HepG2 (cell line): ENCODE measurements around the gene KIF7. TPM values are rescaled to one million over a fixed set of nuclear protein-coding genes. Genes with fewer than 3 reads are reported as not detected.

Source experiments
- ATAC-seq: fragments of 200-7000 bp; cut with Tn5 transposase; 3 replicates; pipeline ENCODE4 v1.9.1; 2020; ENCODE audit warnings: mild to moderate bottlenecking, moderate library complexity
- BruUV-seq: library from RNA; stranded (reverse); fragments of 400-500 nt; replicated peaks from 2 replicates; lab custom pipeline; 2021; lab: Mats Ljungman, UMichigan
- CTCF ChIA-PET: fragments of 300-600 bp; formaldehyde crosslinking; extraction: SDS; loops from one replicate; lab custom pipeline; 2021; ENCODE audit warnings: low total read pairs, inconsistent platforms, low intra/inter-chr PET ratio; lab: Yijun Ruan, JAX
- POLR2A ChIA-PET: fragments of 350-600 bp; sonication (Branson Sonifier 250); formaldehyde crosslinking; loops from one replicate; lab custom pipeline; 2020; ENCODE audit warnings: antibody characterized with exemption, inconsistent platforms; lab: Yijun Ruan, JAX
- DNase-seq: peaks from one replicate; pipeline ENCODE4 v3.0.0-alpha.2; 2015; ENCODE audit warnings: low spot score
- FAIRE-seq: peaks from 3 replicates; lab custom pipeline; 2011; peaks lifted over from hg19 to GRCh38; lab: Jason Lieb, UNC
- H2AFZ ChIP-seq: one replicate; pipeline ENCODE4 v1.6.1; 2011; ENCODE audit warnings: low read length, inconsistent platforms
- H3K27ac ChIP-seq: fragments of 300-600 bp; 3 replicates; pipeline ENCODE4 v1.8.0; 2011; ENCODE audit warnings: mixed run types, mild to moderate bottlenecking, mixed read lengths, low read length, inconsistent platforms; ENCODE audit not compliant: insufficient read depth; ENCODE audit errors: extremely low read length
- H3K27me3 ChIP-seq, 2 experiments: fragments of 200-600 bp in 1 of 2; 2 replicates in 1 of 2; 3 replicates in 1 of 2; pipeline versions ENCODE4 v1.6.0 to v1.8.0; 2011; ENCODE audit warnings: low read length in 2 of 2, mild to moderate bottlenecking in 2 of 2, moderate library complexity in 2 of 2, inconsistent platforms in 1 of 2; ENCODE audit not compliant: insufficient read depth in 2 of 2, control insufficient read depth in 1 of 2
- H3K36me3 ChIP-seq, 2 experiments: fragments of 200-600 bp in 1 of 2; replicated peaks in 1 of 2; 2 replicates in 1 of 2; 3 replicates in 1 of 2; pipeline versions ENCODE4 v1.5.1 to v1.8.0; 2011; ENCODE audit warnings: low read length in 2 of 2, inconsistent platforms in 1 of 2; ENCODE audit not compliant: insufficient read depth in 2 of 2, control insufficient read depth in 1 of 2
- H3K4me1 ChIP-seq: 2 replicates; pipeline ENCODE4 v1.5.1; 2012; ENCODE audit warnings: low read length, inconsistent platforms; ENCODE audit not compliant: insufficient read depth
- H3K4me2 ChIP-seq: 2 replicates; pipeline ENCODE4 v1.6.0; 2011; ENCODE audit warnings: low read depth, low read length, inconsistent platforms
- H3K4me3 ChIP-seq, 3 experiments: fragments of 200-600 bp in 1 of 3; sonication (generic), shearing (Covaris generic) in 1 of 3; replicated peaks in 1 of 3; 2 replicates each; pipeline ENCODE4 v1.5.1; 2011 to 2016; ENCODE audit warnings: low read length in 3 of 3, inconsistent platforms in 2 of 3, low read depth in 2 of 3, mild to moderate bottlenecking in 2 of 3, control low read depth in 1 of 3, mixed read lengths in 1 of 3; ENCODE audit not compliant: insufficient read depth in 1 of 3
- H3K79me2 ChIP-seq: one replicate; pipeline ENCODE4 v1.6.1; 2011; ENCODE audit warnings: low read length, inconsistent platforms; ENCODE audit not compliant: insufficient read depth
- H3K9ac ChIP-seq: 2 replicates; pipeline ENCODE4 v1.6.0; 2011; ENCODE audit warnings: mild to moderate bottlenecking, low read depth, low read length, inconsistent platforms; ENCODE audit not compliant: insufficient read depth
- H3K9me3 ChIP-seq: 2 replicates; pipeline ENCODE4 v1.5.1; 2012; ENCODE audit warnings: mild to moderate bottlenecking, low read length
- H4K20me1 ChIP-seq: 2 replicates; pipeline ENCODE4 v1.6.0; 2011; ENCODE audit warnings: inconsistent platforms, mild to moderate bottlenecking, low read length, moderate library complexity; ENCODE audit not compliant: insufficient read depth
- CREM ChIP-seq, 2 experiments: sonication (generic) in 1 of 2; formaldehyde crosslinking in 1 of 2; IDR thresholded peaks; 2 replicates each; pipeline versions ENCODE4 v1.4.0 to v1.6.1; 2016 to 2020; ENCODE audit warnings: antibody characterized with exemption in 1 of 2, mild to moderate bottlenecking in 1 of 2, missing genetic modification reagents in 1 of 2
- ERF ChIP-seq: IDR thresholded peaks from 2 replicates; pipeline ENCODE4 v1.6.1; 2018; ENCODE audit warnings: missing biosample characterization, missing genetic modification reagents
- GATAD2A ChIP-seq: IDR thresholded peaks from 2 replicates; pipeline ENCODE4 v1.6.1; 2016
- HCFC1 ChIP-seq: fragments of 150-350 bp; IDR thresholded peaks from 2 replicates; pipeline ENCODE4 v1.6.1; 2014; ENCODE audit warnings: low read depth, low read length
- MTF1 ChIP-seq: sonication (generic); formaldehyde crosslinking; IDR thresholded peaks from 2 replicates; pipeline ENCODE4 v1.5.0; 2020; ENCODE audit warnings: missing genetic modification reagents
- MYC ChIP-seq: sonication (generic); formaldehyde crosslinking; IDR thresholded peaks from 2 replicates; pipeline ENCODE4 v1.9.0; 2021; ENCODE audit warnings: missing genetic modification reagents, borderline replicate concordance
- NR1H2 ChIP-seq: sonication (generic); formaldehyde crosslinking; IDR thresholded peaks from 2 replicates; pipeline ENCODE4 v1.8.1; 2022; ENCODE audit warnings: low read depth, missing genetic modification reagents, borderline replicate concordance
- SATB2 ChIP-seq: sonication (generic); formaldehyde crosslinking; IDR thresholded peaks from 2 replicates; pipeline ENCODE4 v1.5.0; 2020; ENCODE audit warnings: missing genetic modification reagents
- ZC3H4 ChIP-seq: sonication (generic); formaldehyde crosslinking; IDR thresholded peaks from 2 replicates; pipeline ENCODE4 v1.4.0; 2020; ENCODE audit warnings: missing genetic modification reagents, borderline replicate concordance
- ZNF160 ChIP-seq: sonication (generic); formaldehyde crosslinking; IDR thresholded peaks from 2 replicates; pipeline ENCODE4 v1.8.0; 2022; ENCODE audit warnings: mild to moderate bottlenecking, inconsistent platforms, missing genetic modification reagents
- ZNF451 ChIP-seq: sonication (generic); formaldehyde crosslinking; IDR thresholded peaks from 2 replicates; pipeline ENCODE4 v1.5.0; 2020; ENCODE audit warnings: mild to moderate bottlenecking, missing genetic modification reagents
- ZNF609 ChIP-seq: sonication (generic); formaldehyde crosslinking; IDR thresholded peaks from 2 replicates; pipeline ENCODE4 v1.4.0; 2020; ENCODE audit warnings: mild to moderate bottlenecking, missing genetic modification reagents, borderline replicate concordance
- ZNF660 ChIP-seq: sonication (generic); formaldehyde crosslinking; IDR thresholded peaks from 2 replicates; pipeline ENCODE4 v1.5.1; 2020; ENCODE audit warnings: mild to moderate bottlenecking, low read depth, missing genetic modification reagents, borderline replicate concordance
- WGBS: methylation state at CpG from one replicate; pipeline ENCODE4 v1.1.6; 2017; ENCODE audit warnings: low lambda C conversion rate; 5-methylcytosine and 5-hydroxymethylcytosine counted together
- in situ Hi-C: cut with HindIII; loops from 2 replicates; pipeline ENCODE4 v1.10.0; 2017; ENCODE audit warnings: low pct_unique_long_range_greater_than_20kb; ENCODE audit not compliant: extremely low pct_ligation_motif_present
- intact Hi-C: fragments of 100-400 bp; cut with micrococcal nuclease; formaldehyde crosslinking; loops from one replicate; pipeline ENCODE4 v1.10.0; 2022; ENCODE audit not compliant: unreplicated experiment
- polyA plus RNA-seq, 8 experiments: library from polyadenylated mRNA; depleted of rRNA in 3 of 8; stranded (reverse) in 7 of 8; unstranded in 1 of 8; fragments of >200 nt; fragmentation: Illumina TruSeq in 4 of 8; extraction: Trizol in 4 of 8; gene quantifications; 2 replicates each; pipeline versions ENCODE4 v1.2.1 to v1.2.3, GENCODE V29; 2011 to 2016; ENCODE audit warnings: low read depth in 4 of 8, missing spikeins in 1 of 8, mixed read lengths in 1 of 8; ENCODE audit not compliant: insufficient read depth in 1 of 8
- total RNA-seq, 5 experiments: library from RNA; depleted of rRNA; stranded (reverse); fragments of >200 nt; fragmentation: Illumina TruSeq; extraction: Trizol; gene quantifications; 2 replicates each; pipeline ENCODE4 v1.2.3, GENCODE V29; 2016; ENCODE audit warnings: low read depth in 1 of 5
- TF ChIP-seq, protein P1 (sequence below): sonication (generic); formaldehyde crosslinking; IDR thresholded peaks from 2 replicates; pipeline ENCODE4 v1.4.0; 2020; ENCODE audit warnings: missing genetic modification reagents, borderline replicate concordance

Gene KIF7
- total and polyA plus RNA-seq, 2 of the 13 experiments (the other 11 are each of a cell fraction or from before 2014, with no cell fraction given) = 1.5 to 6.2 TPM

- TF ChIP-seq ZNF609 (CRISPR knock-in tag) = no peak
Measured at GRCh38 chr15:89623165-89623564, 32.1 kb downstream of the KIF7 start (continued).

- POLR2A ChIA-PET = no interaction called here
- in situ Hi-C loops (no loop called here), intact Hi-C loops (no loop called here)
- no peak overlapping the region for H2AFZ ChIP-seq
- no peak overlapping the region for H3K4me3 ChIP-seq
- peaks cover 40 to 77% of the 10 kb centered on the region in 2 experiments for H3K36me3 ChIP-seq
- DNase-seq = no peak
- H3K9me3 ChIP-seq = no peaks in the 10 kb centered on the region
- BruUV-seq = no TSS peak
- ATAC-seq = no peak
- FAIRE-seq = no peak
- no peaks in the 10 kb centered on the region for H3K27me3 ChIP-seq
- 92% methylated on average over 4 of the region's 4 CpGs for WGBS
- no peak overlapping the region for H3K27ac ChIP-seq
- CTCF ChIA-PET = no interaction called here
- H3K4me1 ChIP-seq = no peaks in the 10 kb centered on the region
- TF ChIP-seq NR1H2 (no peak), MYC (CRISPR knock-in tag) (no peak), ERF (no peak), ZNF660 (CRISPR knock-in tag) (no peak), SATB2 (CRISPR knock-in tag) (no peak), HCFC1 (no peak), ZNF451 (CRISPR knock-in tag) (no peak), ZNF160 (CRISPR knock-in tag) (no peak), ZC3H4 (CRISPR knock-in tag) (no peak), CREM (IDR thresholded peaks at IDR 0.05) (no peak), CREM (CRISPR knock-in tag; IDR thresholded peaks at IDR 0.05) (no peak), MTF1 (no peak), GATAD2A (CRISPR knock-in tag) (no peak)
- TF ChIP-seq, protein P1, sequence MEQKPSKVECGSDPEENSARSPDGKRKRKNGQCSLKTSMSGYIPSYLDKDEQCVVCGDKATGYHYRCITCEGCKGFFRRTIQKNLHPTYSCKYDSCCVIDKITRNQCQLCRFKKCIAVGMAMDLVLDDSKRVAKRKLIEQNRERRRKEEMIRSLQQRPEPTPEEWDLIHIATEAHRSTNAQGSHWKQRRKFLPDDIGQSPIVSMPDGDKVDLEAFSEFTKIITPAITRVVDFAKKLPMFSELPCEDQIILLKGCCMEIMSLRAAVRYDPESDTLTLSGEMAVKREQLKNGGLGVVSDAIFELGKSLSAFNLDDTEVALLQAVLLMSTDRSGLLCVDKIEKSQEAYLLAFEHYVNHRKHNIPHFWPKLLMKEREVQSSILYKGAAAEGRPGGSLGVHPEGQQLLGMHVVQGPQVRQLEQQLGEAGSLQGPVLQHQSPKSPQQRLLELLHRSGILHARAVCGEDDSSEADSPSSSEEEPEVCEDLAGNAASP = no peak
- H3K4me2 ChIP-seq = no peak overlapping the region
- H3K9ac ChIP-seq = no peak overlapping the region
- H4K20me1 ChIP-seq = no peaks in the 10 kb centered on the region
- no peaks in the 10 kb centered on the region for H3K79me2 ChIP-seq
Measured at GRCh38 chr15:89621547-89621946, 33.7 kb downstream of the KIF7 start.
